Esophagus muscularis mucosa (tissue), 4 donors: ENCODE measurements around the gene KIF2C.

Experiments
- EP300 ChIP-seq: sonication (generic); formaldehyde crosslinking; IDR thresholded peaks from one replicate; pipeline ENCODE4 v1.6.1; 2017; ENCODE audit warnings: antibody characterized with exemption
- POLR2A ChIP-seq: fragments of 450-650 bp; IDR thresholded peaks from one replicate; pipeline ENCODE4 v1.6.1; 2017; ENCODE audit warnings: antibody characterized with exemption, moderate library complexity, mild to moderate bottlenecking, low read depth
- POLR2AphosphoS5 ChIP-seq, 2 donors: sonication (generic); formaldehyde crosslinking; IDR thresholded peaks; one replicate each; pipeline ENCODE4 v1.6.1; 2017; ENCODE audit warnings: antibody characterized with exemption in 2 of 2
- TF ChIP-seq, protein P1 (sequence below), 3 experiments: fragments of 200-600 bp in 2 of 3; fragments of 450-650 bp in 1 of 3; sonication (generic) in 2 of 3; IDR thresholded peaks; one replicate each; pipeline ENCODE4 v1.5.1; 2017 to 2019; ENCODE audit warnings: antibody characterized with exemption in 3 of 3, mild to moderate bottlenecking in 2 of 3, moderate library complexity in 1 of 3

- TF ChIP-seq, protein P1, sequence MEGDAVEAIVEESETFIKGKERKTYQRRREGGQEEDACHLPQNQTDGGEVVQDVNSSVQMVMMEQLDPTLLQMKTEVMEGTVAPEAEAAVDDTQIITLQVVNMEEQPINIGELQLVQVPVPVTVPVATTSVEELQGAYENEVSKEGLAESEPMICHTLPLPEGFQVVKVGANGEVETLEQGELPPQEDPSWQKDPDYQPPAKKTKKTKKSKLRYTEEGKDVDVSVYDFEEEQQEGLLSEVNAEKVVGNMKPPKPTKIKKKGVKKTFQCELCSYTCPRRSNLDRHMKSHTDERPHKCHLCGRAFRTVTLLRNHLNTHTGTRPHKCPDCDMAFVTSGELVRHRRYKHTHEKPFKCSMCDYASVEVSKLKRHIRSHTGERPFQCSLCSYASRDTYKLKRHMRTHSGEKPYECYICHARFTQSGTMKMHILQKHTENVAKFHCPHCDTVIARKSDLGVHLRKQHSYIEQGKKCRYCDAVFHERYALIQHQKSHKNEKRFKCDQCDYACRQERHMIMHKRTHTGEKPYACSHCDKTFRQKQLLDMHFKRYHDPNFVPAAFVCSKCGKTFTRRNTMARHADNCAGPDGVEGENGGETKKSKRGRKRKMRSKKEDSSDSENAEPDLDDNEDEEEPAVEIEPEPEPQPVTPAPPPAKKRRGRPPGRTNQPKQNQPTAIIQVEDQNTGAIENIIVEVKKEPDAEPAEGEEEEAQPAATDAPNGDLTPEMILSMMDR (IDR thresholded peaks at IDR 0.05), result peak; percentile 68 to 86 (median 85)
- TF ChIP-seq POLR2AphosphoS5 (IDR thresholded peaks at IDR 0.05) (peak; percentile 84 to 97), EP300 (no peak), POLR2A (peak; percentile 96)
These were observed 8.7 kb upstream of the KIF2C start, which contains the start of gene RNU5D-1 for GRCh38 chr1:44730741-44731512.
